ENCODE results near the gene GASK1B. TPM values are rescaled to one million over a fixed set of nuclear protein-coding genes. Genes with fewer than 3 reads are reported as not detected.

The GASK1B gene
- total RNA-seq, 2 experiments from 2014 or later = 0.22 to 0.28 TPM

GRCh38 chr4:158130204-158130603 lies 42.6 kb downstream of the GASK1B start:
- H3K36me3 ChIP-seq (ENCODE audit: insufficient read depth, low read length) = no peaks in the 10 kb centered on the region
- no peak for DNase-seq
- no peak overlapping the region for H3K27ac ChIP-seq (ENCODE audit: low read depth in 1 of 2, low read length in 2 of 2)
- POLR2A ChIA-PET = no interaction called here
- Mint-ChIP-seq H3K36me3 (ENCODE audit: low read depth) (no peaks in the 10 kb centered on the region), H3K4me1 (ENCODE audit: low read depth) (no peaks in the 10 kb centered on the region), H3K9me3 (no peaks in the 10 kb centered on the region), H3K4me3 (no peak overlapping the region), H3K27ac (no peak overlapping the region), H3K27me3 (no peaks in the 10 kb centered on the region)
- no peaks in the 10 kb centered on the region for H3K9me3 ChIP-seq (ENCODE audit: control insufficient read depth in 1 of 2, insufficient read depth in 1 of 2, low read length in 2 of 2)
- TF ChIP-seq CTCF (IDR thresholded peaks at IDR 0.05) = no peak
- no peaks in the 10 kb centered on the region for H3K27me3 ChIP-seq (ENCODE audit: control insufficient read depth in 1 of 2, insufficient read depth in 2 of 2, low read length in 2 of 2)
- ATAC-seq (ENCODE audit: poor library complexity) = no peak
- H3K4me3 ChIP-seq (ENCODE audit: low read length) = no peak overlapping the region
- CTCF ChIA-PET = no interaction called here
- intact Hi-C loops (cut with DNase I, micrococcal nuclease) = no loop called here
- H3K4me1 ChIP-seq (ENCODE audit: insufficient read depth, low read length) = no peaks in the 10 kb centered on the region

- Histone ChIP-seq H3K4me3 (ENCODE audit: low read length) (no peak overlapping the region), H3K36me3 (ENCODE audit: insufficient read depth, low read length) (no peaks in the 10 kb centered on the region), H3K27me3 (ENCODE audit: control insufficient read depth in 1 of 2, insufficient read depth in 2 of 2, low read length in 2 of 2) (no peaks in the 10 kb centered on the region), H3K9me3 (ENCODE audit: control insufficient read depth in 1 of 2, insufficient read depth in 1 of 2, low read length in 2 of 2) (no peaks in the 10 kb centered on the region), H3K27ac (ENCODE audit: low read depth in 1 of 2, low read length in 2 of 2) (no peak overlapping the region), H3K4me1 (ENCODE audit: insufficient read depth, low read length) (no peaks in the 10 kb centered on the region)
- no peak for ATAC-seq (ENCODE audit: poor library complexity)
- Mint-ChIP-seq H3K9me3 (no peaks in the 10 kb centered on the region), H3K27ac (no peak overlapping the region), H3K36me3 (ENCODE audit: low read depth) (no peaks in the 10 kb centered on the region), H3K27me3 (no peaks in the 10 kb centered on the region), H3K4me3 (no peak overlapping the region), H3K4me1 (ENCODE audit: low read depth) (no peaks in the 10 kb centered on the region)
- ChIA-PET CTCF (no interaction called here), POLR2A (no interaction called here)
- no peak for TF ChIP-seq CTCF (IDR thresholded peaks at IDR 0.05)
- no peak for DNase-seq
- intact Hi-C loops (cut with DNase I, micrococcal nuclease) = no loop called here
Measured at GRCh38 chr4:158129694-158130093, 43.1 kb downstream of the GASK1B start.

- Histone ChIP-seq H3K27me3 (ENCODE audit: control insufficient read depth in 1 of 2, insufficient read depth in 2 of 2, low read length in 2 of 2) (no peaks in the 10 kb centered on the region), H3K4me3 (ENCODE audit: low read length) (no peak overlapping the region), H3K27ac (ENCODE audit: low read depth in 1 of 2, low read length in 2 of 2) (no peak overlapping the region), H3K36me3 (ENCODE audit: insufficient read depth, low read length) (no peaks in the 10 kb centered on the region), H3K4me1 (ENCODE audit: insufficient read depth, low read length) (no peaks in the 10 kb centered on the region), H3K9me3 (ENCODE audit: control insufficient read depth in 1 of 2, insufficient read depth in 1 of 2, low read length in 2 of 2) (no peaks in the 10 kb centered on the region)
- intact Hi-C loops (cut with DNase I, micrococcal nuclease) = no loop called here
- POLR2A ChIA-PET = no interaction called here
- no peak for DNase-seq
- H3K27me3 Mint-ChIP-seq = no peaks in the 10 kb centered on the region
- H3K9me3 Mint-ChIP-seq = no peaks in the 10 kb centered on the region
- H3K36me3 Mint-ChIP-seq (ENCODE audit: low read depth) = no peaks in the 10 kb centered on the region
- no peak for ATAC-seq (ENCODE audit: poor library complexity)
- no peak overlapping the region for H3K27ac Mint-ChIP-seq
- no peak overlapping the region for H3K4me3 Mint-ChIP-seq
- CTCF ChIA-PET = no interaction called here
- no peak for TF ChIP-seq CTCF (IDR thresholded peaks at IDR 0.05)
- no peaks in the 10 kb centered on the region for H3K4me1 Mint-ChIP-seq (ENCODE audit: low read depth)
Measured at GRCh38 chr4:158128540-158128939, 44.3 kb downstream of the GASK1B start.
